COLO668 (cell line): ENCODE results near the gene PDCD1.
"Not testable (repeated sequence)": the region's sequence is repeated elsewhere in the genome, so short reads cannot be mapped to it uniquely, and the experiment has no call there.

ENCODE experiments used
- DNase-seq: peaks from one replicate; lab custom pipeline; 2025; ENCODE audit not compliant: unreplicated experiment; lab: John Stamatoyannopoulos, UW

The PDCD1 gene

GRCh38 chr2:241879326-241879725 is 20.6 kb upstream of the PDCD1 start:
- no peak for DNase-seq

- DNase-seq = peak; percentile 72
Measured at GRCh38 chr2:241877989-241878970, 19.6 kb upstream of the PDCD1 start.

- DNase-seq = no peak
Measured at GRCh38 chr2:241877197-241877685, 18.5 kb upstream of the PDCD1 start.

GRCh38 chr2:241876528-241877196 is 18.0 kb upstream of the PDCD1 start:
- no peak for DNase-seq

GRCh38 chr2:241875754-241876527 is 17.2 kb upstream of the PDCD1 start:
- DNase-seq = not testable (repeated sequence)

- DNase-seq = no peak
Measured at GRCh38 chr2:241874277-241874925, 15.7 kb upstream of the PDCD1 start.

- DNase-seq = no peak
Measured at GRCh38 chr2:241873803-241874110, 15.1 kb upstream of the PDCD1 start.

- DNase-seq = no peak
Measured at GRCh38 chr2:241873081-241873802, 14.5 kb upstream of the PDCD1 start.

GRCh38 chr2:241872313-241872642 is 13.6 kb upstream of the PDCD1 start:
- no peak for DNase-seq

GRCh38 chr2:241871538-241872312 is 13.0 kb upstream of the PDCD1 start:
- no peak for DNase-seq

GRCh38 chr2:241870611-241871537 is 12.2 kb upstream of the PDCD1 start:
- DNase-seq = no peak

- no peak for DNase-seq
Measured at GRCh38 chr2:241870081-241870541, 11.4 kb upstream of the PDCD1 start.

GRCh38 chr2:241869087-241869961 is 10.6 kb upstream of the PDCD1 start, which contains the start of gene RTP5:
RTP5 (plus strand) TSS chr2:241869729; CDS start chr2:241869757, 28 bp downstream.
- DNase-seq = no peak

GRCh38 chr2:241868661-241869081 is 10.0 kb upstream of the PDCD1 start:
- DNase-seq = no peak

GRCh38 chr2:241867776-241868420 is 9.2 kb upstream of the PDCD1 start:
- DNase-seq = no peak

- DNase-seq = no peak
Measured at GRCh38 chr2:241866790-241867645, 8.3 kb upstream of the PDCD1 start.
